ENCODE data around the gene RND3.

RND3 gene

GRCh38 chr2:150485114-150485870 is 2.2 kb downstream of the RND3 start (continued):
- TF ChIP-seq ZNF138 (tag by site-specific recombination; IDR thresholded peaks at IDR 0.05; ENCODE audit: borderline replicate concordance) (no peak), ZNF658 (tag by site-specific recombination; IDR thresholded peaks at IDR 0.05) (no peak), ZNF704 (tag by site-specific recombination; IDR thresholded peaks at IDR 0.05) (no peak), ZNF707 (tag by site-specific recombination; IDR thresholded peaks at IDR 0.05) (peak; percentile 23; the same call in 1 of the 2 replicates), KLF7 (tag by site-specific recombination; IDR thresholded peaks at IDR 0.05; ENCODE audit: borderline replicate concordance) (no peak), BCL11A (tag by site-specific recombination; IDR thresholded peaks at IDR 0.05; ENCODE audit: low read depth) (no peak), ZNF837 (tag by site-specific recombination; IDR thresholded peaks at IDR 0.05) (no peak), BCL11B (tag by site-specific recombination; IDR thresholded peaks at IDR 0.05; ENCODE audit: low read depth) (no peak), ZFP41 (tag by site-specific recombination; IDR thresholded peaks at IDR 0.05; ENCODE audit: borderline replicate concordance) (no peak), ZNF10 (tag by site-specific recombination; IDR thresholded peaks at IDR 0.05) (no peak), GLI4 (tag by site-specific recombination; IDR thresholded peaks at IDR 0.05) (no peak), FEZF1 (tag by site-specific recombination; IDR thresholded peaks at IDR 0.05) (no peak), ZNF184 (tag by site-specific recombination; IDR thresholded peaks at IDR 0.05) (no peak), ZNF112 (tag by site-specific recombination; IDR thresholded peaks at IDR 0.05) (no peak), KLF9 (tag by site-specific recombination; IDR thresholded peaks at IDR 0.05; ENCODE audit: low read depth) (no peak), PRDM10 (tag by site-specific recombination; IDR thresholded peaks at IDR 0.05) (peak; percentile 84), ZIC2 (tag by site-specific recombination; IDR thresholded peaks at IDR 0.05) (peak; percentile 46; the same call in 1 of the 2 replicates), ZNF404 (tag by site-specific recombination; IDR thresholded peaks at IDR 0.05) (no peak), ZFP3 (tag by site-specific recombination; IDR thresholded peaks at IDR 0.05; ENCODE audit: low read depth) (no peak), ZNF341 (tag by site-specific recombination; IDR thresholded peaks at IDR 0.05; ENCODE audit: low read depth) (peak; percentile 60), ZNF202 (tag by site-specific recombination; IDR thresholded peaks at IDR 0.05; ENCODE audit: borderline replicate concordance) (no peak), REPIN1 (tag by site-specific recombination; IDR thresholded peaks at IDR 0.05; ENCODE audit: low read depth) (no peak), ZNF76 (tag by site-specific recombination; IDR thresholded peaks at IDR 0.05; ENCODE audit: borderline replicate concordance, low read depth) (peak; percentile 52; the same call in 1 of the 2 replicates), ZNF548 (tag by site-specific recombination; IDR thresholded peaks at IDR 0.05) (no peak), PRDM6 (tag by site-specific recombination; IDR thresholded peaks at IDR 0.05) (no peak)
- TF ChIP-seq, protein P1, sequence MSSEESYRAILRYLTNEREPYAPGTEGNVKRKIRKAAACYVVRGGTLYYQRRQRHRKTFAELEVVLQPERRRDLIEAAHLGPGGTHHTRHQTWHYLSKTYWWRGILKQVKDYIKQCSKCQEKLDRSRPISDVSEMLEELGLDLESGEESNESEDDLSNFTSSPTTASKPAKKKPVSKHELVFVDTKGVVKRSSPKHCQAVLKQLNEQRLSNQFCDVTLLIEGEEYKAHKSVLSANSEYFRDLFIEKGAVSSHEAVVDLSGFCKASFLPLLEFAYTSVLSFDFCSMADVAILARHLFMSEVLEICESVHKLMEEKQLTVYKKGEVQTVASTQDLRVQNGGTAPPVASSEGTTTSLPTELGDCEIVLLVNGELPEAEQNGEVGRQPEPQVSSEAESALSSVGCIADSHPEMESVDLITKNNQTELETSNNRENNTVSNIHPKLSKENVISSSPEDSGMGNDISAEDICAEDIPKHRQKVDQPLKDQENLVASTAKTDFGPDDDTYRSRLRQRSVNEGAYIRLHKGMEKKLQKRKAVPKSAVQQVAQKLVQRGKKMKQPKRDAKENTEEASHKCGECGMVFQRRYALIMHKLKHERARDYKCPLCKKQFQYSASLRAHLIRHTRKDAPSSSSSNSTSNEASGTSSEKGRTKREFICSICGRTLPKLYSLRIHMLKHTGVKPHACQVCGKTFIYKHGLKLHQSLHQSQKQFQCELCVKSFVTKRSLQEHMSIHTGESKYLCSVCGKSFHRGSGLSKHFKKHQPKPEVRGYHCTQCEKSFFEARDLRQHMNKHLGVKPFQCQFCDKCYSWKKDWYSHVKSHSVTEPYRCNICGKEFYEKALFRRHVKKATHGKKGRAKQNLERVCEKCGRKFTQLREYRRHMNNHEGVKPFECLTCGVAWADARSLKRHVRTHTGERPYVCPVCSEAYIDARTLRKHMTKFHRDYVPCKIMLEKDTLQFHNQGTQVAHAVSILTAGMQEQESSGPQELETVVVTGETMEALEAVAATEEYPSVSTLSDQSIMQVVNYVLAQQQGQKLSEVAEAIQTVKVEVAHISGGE (tag by site-specific recombination; conservative IDR thresholded peaks at IDR 0.05; ENCODE audit: low read depth), result no peak; the same call in 1 of the 2 replicates
- TF ChIP-seq, protein P2, sequence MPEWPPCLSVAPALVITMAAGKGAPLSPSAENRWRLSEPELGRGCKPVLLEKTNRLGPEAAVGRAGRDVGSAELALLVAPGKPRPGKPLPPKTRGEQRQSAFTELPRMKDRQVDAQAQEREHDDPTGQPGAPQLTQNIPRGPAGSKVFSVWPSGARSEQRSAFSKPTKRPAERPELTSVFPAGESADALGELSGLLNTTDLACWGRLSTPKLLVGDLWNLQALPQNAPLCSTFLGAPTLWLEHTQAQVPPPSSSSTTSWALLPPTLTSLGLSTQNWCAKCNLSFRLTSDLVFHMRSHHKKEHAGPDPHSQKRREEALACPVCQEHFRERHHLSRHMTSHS (tag by site-specific recombination; IDR thresholded peaks at IDR 0.05), result no peak
- TF ChIP-seq, protein P3, sequence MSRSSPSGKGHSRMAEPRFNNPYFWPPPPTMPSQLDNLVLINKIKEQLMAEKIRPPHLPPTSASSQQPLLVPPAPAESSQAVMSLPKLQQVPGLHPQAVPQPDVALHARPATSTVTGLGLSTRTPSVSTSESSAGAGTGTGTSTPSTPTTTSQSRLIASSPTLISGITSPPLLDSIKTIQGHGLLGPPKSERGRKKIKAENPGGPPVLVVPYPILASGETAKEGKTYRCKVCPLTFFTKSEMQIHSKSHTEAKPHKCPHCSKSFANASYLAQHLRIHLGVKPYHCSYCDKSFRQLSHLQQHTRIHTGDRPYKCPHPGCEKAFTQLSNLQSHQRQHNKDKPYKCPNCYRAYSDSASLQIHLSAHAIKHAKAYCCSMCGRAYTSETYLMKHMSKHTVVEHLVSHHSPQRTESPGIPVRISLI (tag by site-specific recombination; IDR thresholded peaks at IDR 0.05), result no peak
